HT1080 (cell line): ENCODE measurements around the gene RMP24.
"Not testable (repeated sequence)": the region's sequence is repeated elsewhere in the genome, so short reads cannot be mapped to it uniquely, and the experiment has no call there.

Source experiments
- DNase-seq: peaks from one replicate; pipeline ENCODE4 v3.0.0-alpha.2; 2015; ENCODE audit warnings: low read depth

The RMP24 gene

GRCh38 chr18:35968278-35968880 is 4.1 kb upstream of the RMP24 start:
- DNase-seq: no peak

GRCh38 chr18:35969676-35970075 is 2.8 kb upstream of the RMP24 start:
- DNase-seq: no peak

- no peak for DNase-seq
These were observed 750 bp upstream of the RMP24 start for GRCh38 chr18:35971661-35972196.

- no peak for DNase-seq
These were observed 1.2 kb downstream of the RMP24 start for GRCh38 chr18:35973650-35974049.

- DNase-seq: no peak
These were observed 1.7 kb downstream of the RMP24 start for GRCh38 chr18:35974181-35974580.

- no peak for DNase-seq
These were observed 6.6 kb downstream of the RMP24 start for GRCh38 chr18:35979112-35979511.

GRCh38 chr18:35982409-35983114 is 10.1 kb downstream of the RMP24 start:
- DNase-seq: no peak

GRCh38 chr18:35983147-35983546 is 10.7 kb downstream of the RMP24 start:
- DNase-seq: no peak

GRCh38 chr18:35983818-35984217 is 11.3 kb downstream of the RMP24 start:
- DNase-seq: no peak

- DNase-seq: no peak
These were observed 19.2 kb downstream of the RMP24 start for GRCh38 chr18:35991696-35992095.

- DNase-seq: no peak
These were observed 20.5 kb downstream of the RMP24 start for GRCh38 chr18:35993013-35993412.

GRCh38 chr18:35998967-35999366 is 26.5 kb downstream of the RMP24 start:
- DNase-seq: no peak

GRCh38 chr18:35999925-36000324 is 27.4 kb downstream of the RMP24 start:
- DNase-seq: no peak

- DNase-seq: no peak
These were observed 34.5 kb downstream of the RMP24 start for GRCh38 chr18:36006997-36007396.

- no peak for DNase-seq
These were observed 36.7 kb downstream of the RMP24 start for GRCh38 chr18:36009214-36009613.

GRCh38 chr18:36012891-36013290 is 40.4 kb downstream of the RMP24 start:
- no peak for DNase-seq

GRCh38 chr18:36015629-36016028 is 43.1 kb downstream of the RMP24 start:
- no peak for DNase-seq

GRCh38 chr18:36017232-36017631 is 44.8 kb downstream of the RMP24 start:
- no peak for DNase-seq

GRCh38 chr18:36020174-36020711 is 47.8 kb downstream of the RMP24 start:
- no peak for DNase-seq

GRCh38 chr18:36023336-36023735 is 50.9 kb downstream of the RMP24 start:
- DNase-seq: no peak

GRCh38 chr18:36024241-36024640 is 51.8 kb downstream of the RMP24 start:
- not testable (repeated sequence) for DNase-seq

GRCh38 chr18:36025025-36025424 is 52.5 kb downstream of the RMP24 start:
- DNase-seq: no peak

GRCh38 chr18:36028859-36029258 is 56.4 kb downstream of the RMP24 start:
- DNase-seq: no peak
